ENCODE data around the gene SLAMF7. TPM values are rescaled to one million over a fixed set of nuclear protein-coding genes. Genes with fewer than 3 reads are reported as not detected.
"Not testable (repeated sequence)": the region's sequence is repeated elsewhere in the genome, so short reads cannot be mapped to it uniquely, and the experiment has no call there.

The SLAMF7 gene
- total RNA-seq, 1 donor from 2014 or later = 0.50 TPM

- no peak for DNase-seq
- no peak for ATAC-seq
- intact Hi-C loops (cut with micrococcal nuclease) = no loop called here
These were observed 21.7 kb upstream of the SLAMF7 start for GRCh38 chr1:160717306-160717705.

- no peak for ATAC-seq
- intact Hi-C loops (cut with micrococcal nuclease) = no loop called here
- DNase-seq = no peak
These were observed 20.8 kb upstream of the SLAMF7 start for GRCh38 chr1:160718210-160718609.

- DNase-seq = no peak
- ATAC-seq = no peak
- intact Hi-C loops (cut with micrococcal nuclease) = no loop called here
These were observed 18.5 kb upstream of the SLAMF7 start for GRCh38 chr1:160720356-160721085.

- no peak for DNase-seq
- intact Hi-C loops (cut with micrococcal nuclease) = no loop called here
- ATAC-seq = no peak
These were observed 17.6 kb upstream of the SLAMF7 start for GRCh38 chr1:160721473-160721872.

- DNase-seq (no peak), ATAC-seq (no peak)
- intact Hi-C loops (cut with micrococcal nuclease) = no loop called here
These were observed 16.3 kb upstream of the SLAMF7 start for GRCh38 chr1:160722726-160723125.

- intact Hi-C loops (cut with micrococcal nuclease) = no loop called here
- no peak for ATAC-seq
- no peak for DNase-seq
These were observed 15.7 kb upstream of the SLAMF7 start for GRCh38 chr1:160723332-160723731.

- no peak for ATAC-seq
- intact Hi-C loops (cut with micrococcal nuclease) = loop anchor here (5.0 kb wide), 1 partner anchor 268 kb away; no protein-coding TSS in a partner anchor
- no peak for DNase-seq
These were observed 14.4 kb upstream of the SLAMF7 start for GRCh38 chr1:160724465-160725242.

- DNase-seq (no peak), ATAC-seq (no peak)
- intact Hi-C loops (cut with micrococcal nuclease) = loop anchor here (5.0 kb wide), 1 partner anchor 266 kb away; no protein-coding TSS in a partner anchor
These were observed 12.9 kb upstream of the SLAMF7 start for GRCh38 chr1:160726114-160726497.

GRCh38 chr1:160726498-160727315 lies 12.3 kb upstream of the SLAMF7 start:
- intact Hi-C loops (cut with micrococcal nuclease) = loop anchor here (5.0 kb wide), 1 partner anchor 266 kb away; no protein-coding TSS in a partner anchor
- ATAC-seq = peak; percentile 83

GRCh38 chr1:160727316-160727640 lies 11.8 kb upstream of the SLAMF7 start:
- DNase-seq (no peak), ATAC-seq (no peak)
- intact Hi-C loops (cut with micrococcal nuclease) = loop anchor here (5.0 kb wide), 1 partner anchor 265 kb away; no protein-coding TSS in a partner anchor

More at GRCh38 chr1:160726498-160727315, 12.3 kb upstream of the SLAMF7 start:
- no peak for DNase-seq

GRCh38 chr1:160731564-160731963 lies 7.5 kb upstream of the SLAMF7 start:
- DNase-seq; ATAC-seq; intact Hi-C loops (cut with micrococcal nuclease): not testable (repeated sequence)

- DNase-seq (no peak), ATAC-seq (no peak)
- intact Hi-C loops (cut with micrococcal nuclease) = no loop called here
These were observed 7.1 kb upstream of the SLAMF7 start for GRCh38 chr1:160731990-160732389.

- intact Hi-C loops (cut with micrococcal nuclease) = no loop called here
- no peak for ATAC-seq
- no peak for DNase-seq
These were observed 5.1 kb upstream of the SLAMF7 start for GRCh38 chr1:160733898-160734297.

- ATAC-seq (no peak), DNase-seq (no peak)
- intact Hi-C loops (cut with micrococcal nuclease) = no loop called here
These were observed 4.7 kb upstream of the SLAMF7 start for GRCh38 chr1:160734301-160734700.

GRCh38 chr1:160738271-160738670 lies 776 bp upstream of the SLAMF7 start:
- ATAC-seq = no peak
- intact Hi-C loops (cut with micrococcal nuclease) = no loop called here

GRCh38 chr1:160740133-160740688 lies 1.2 kb downstream of the SLAMF7 start:
- intact Hi-C loops (cut with micrococcal nuclease) = no loop called here
- ATAC-seq (no peak), DNase-seq (no peak)

More at GRCh38 chr1:160738271-160738670, 776 bp upstream of the SLAMF7 start:
- no peak for DNase-seq

GRCh38 chr1:160741092-160741501 lies 2.0 kb downstream of the SLAMF7 start:
- intact Hi-C loops (cut with micrococcal nuclease) = no loop called here
- DNase-seq (no peak), ATAC-seq (no peak)

GRCh38 chr1:160741612-160742348 lies 2.7 kb downstream of the SLAMF7 start:
- intact Hi-C loops (cut with micrococcal nuclease) = no loop called here
- no peak for ATAC-seq
- DNase-seq = no peak
